Measurements from ENCODE around the gene MFSD12. TPM values are rescaled to one million over a fixed set of nuclear protein-coding genes. Genes with fewer than 3 reads are reported as not detected.

Gene MFSD12
- total and polyA plus RNA-seq, 2 donors (not counting 3 experiments of a cell fraction or from before 2014, with no cell fraction given), result 51.7 to 78.9 TPM

DNA sequence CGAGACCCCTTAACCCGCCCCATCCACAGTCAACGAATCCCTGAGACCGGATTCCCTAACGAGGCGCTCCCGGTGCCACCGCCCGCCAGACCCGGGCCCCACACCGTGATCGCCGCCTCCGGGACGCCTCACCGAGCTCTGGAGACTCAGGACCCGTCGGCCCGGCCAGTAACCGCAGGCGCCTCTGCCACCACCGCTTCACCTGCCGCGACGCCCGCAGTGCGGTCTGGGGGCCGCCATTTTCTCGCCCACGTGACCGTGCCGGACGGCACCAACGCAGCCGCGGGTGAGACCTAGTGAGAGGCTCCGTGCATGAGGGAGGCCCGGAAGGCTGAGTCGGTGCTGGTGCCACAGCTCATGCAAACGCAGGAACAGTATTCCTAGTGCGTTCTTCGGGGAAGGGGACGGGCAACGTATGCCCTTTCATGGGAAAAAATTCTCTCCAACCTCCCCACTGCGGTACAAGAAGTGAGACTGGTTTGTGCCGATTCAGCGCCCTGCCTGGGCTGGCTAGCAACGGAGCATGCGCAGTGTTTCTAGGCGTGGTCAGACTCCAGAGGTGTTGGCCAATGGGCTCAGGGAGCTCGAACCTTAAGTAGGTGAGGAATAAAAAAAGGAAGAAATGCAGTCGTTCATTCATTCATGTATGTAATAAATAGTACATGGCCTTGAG lies 56.8 kb downstream of the MFSD12 start, which contains the start of gene DOHH:
TSS of gene DOHH (minus strand) at position 246 of the 673 bp plus-strand sequence. CDS start 3,860 bp downstream, outside the sequence.
- no TSS peak for BruUV-seq (replicated peaks)
- FAIRE-seq (peak; percentile 100), DNase-seq (ENCODE audit: low read depth, low spot score) (peak; percentile 98)
- H3K27me3 ChIP-seq (ENCODE audit: control insufficient read depth in 2 of 2, insufficient read depth in 2 of 2, low read length in 2 of 2), result no peaks in the 10 kb centered on the region
- peaks cover 0 to 8% of the 10 kb centered on the region in 2 experiments for H3K36me3 ChIP-seq (ENCODE audit: control insufficient read depth in 2 of 2, extremely low read depth in 1 of 2, insufficient read depth in 2 of 2, low read length in 2 of 2)
- peak; percentile 34 for TF ChIP-seq MYC (IDR thresholded peaks at IDR 0.05; ENCODE audit: low read depth, low read length)
- TF ChIP-seq MAX (IDR thresholded peaks at IDR 0.05; ENCODE audit: insufficient read depth, insufficient read length), result peak; percentile 93
- TF ChIP-seq EZH2 (IDR thresholded peaks at IDR 0.05; ENCODE audit: borderline replicate concordance, low read depth, low read length, severe bottlenecking), result no peak
- TF ChIP-seq FOS (IDR thresholded peaks at IDR 0.05; ENCODE audit: borderline replicate concordance, insufficient read depth, low read length), result no peak
- peak; percentile 92 for TF ChIP-seq POLR2A (IDR thresholded peaks at IDR 0.05; ENCODE audit: low read depth, low read length)
- peak; percentile 93 for TF ChIP-seq POLR2AphosphoS5 (IDR thresholded peaks at IDR 0.05; ENCODE audit: insufficient read depth, low read depth, low read length)
- ChIA-PET POLR2A (no interaction called here), CTCF (interaction anchor here (0.6 to 1.1 kb wide), 4 partner anchors 15 to 195 kb away, joined by 3 to 15 read pairs (median 4); no protein-coding TSS in a partner anchor)
- H3K27ac ChIP-seq (ENCODE audit: insufficient read depth, low read depth, low read length), result peak within 1 kb of the TSS; percentile 87
- H4K20me1 ChIP-seq (replicated peaks; ENCODE audit: control insufficient read depth, extremely low read depth, insufficient read depth, low read length), result no peaks in the 10 kb centered on the region
- H2AFZ ChIP-seq (ENCODE audit: low read depth, low read length), result peak within 1 kb of the TSS; percentile 85
- H3K4me3 ChIP-seq (replicated peaks in 1 of 3; ENCODE audit: insufficient read depth in 1 of 3, low read depth in 1 of 3, low read length in 3 of 3), result peak within 1 kb of the TSS; percentile 73 to 87 (median 80)
- intact Hi-C loops (cut with micrococcal nuclease), result no loop called here
- H3K9me3 ChIP-seq (replicated peaks; ENCODE audit: control insufficient read depth, insufficient read depth, low read length), result no peaks in the 10 kb centered on the region
- peak within 1 kb of the TSS; percentile 91 for H3K9ac ChIP-seq (replicated peaks; ENCODE audit: extremely low read depth, insufficient read depth, low read length)
- H3K4me1 ChIP-seq (ENCODE audit: control insufficient read depth, extremely low read depth, insufficient read depth, low read length), result peaks cover 9% of the 10 kb centered on the region
- peak within 1 kb of the TSS; percentile 87 for H3K4me2 ChIP-seq (ENCODE audit: insufficient read depth, low read length)
- no peaks in the 10 kb centered on the region for H3K9me1 ChIP-seq (replicated peaks; ENCODE audit: control insufficient read depth, extremely low read depth, insufficient read depth, low read length)
- dilution Hi-C loops (cut with MboI; ENCODE audit: extremely low pct_ligation_motif_present, low sequenced_read_pairs), result no loop called here
- H3K79me2 ChIP-seq (ENCODE audit: control insufficient read depth, insufficient read depth, low read length), result peaks cover 28% of the 10 kb centered on the region

All from endothelial cell of umbilical vein (primary cell).